Measurements from ENCODE around the gene RGS18. TPM values are rescaled to one million over a fixed set of nuclear protein-coding genes. Genes with fewer than 3 reads are reported as not detected.

RGS18 gene
- total and polyA plus RNA-seq, 2 of the 13 experiments (the other 11 are each of a cell fraction or from before 2014, with no cell fraction given) = not detected

- BruUV-seq (replicated peaks) = no TSS peak
- TF ChIP-seq ZNF160 (CRISPR knock-in tag; IDR thresholded peaks at IDR 0.05) (no peak), ZSCAN29 (CRISPR knock-in tag; conservative IDR thresholded peaks at IDR 0.05) (no peak), POLR2AphosphoS2 (IDR thresholded peaks at IDR 0.05; ENCODE audit: low read depth, low read length) (no peak), ZBTB21 (CRISPR knock-in tag; IDR thresholded peaks at IDR 0.05) (no peak), LCORL (IDR thresholded peaks at IDR 0.05) (no peak), LCORL (CRISPR knock-in tag; IDR thresholded peaks at IDR 0.05) (no peak), MYPOP (CRISPR knock-in tag; IDR thresholded peaks at IDR 0.05) (no peak), TCF12 (IDR thresholded peaks at IDR 0.05) (no peak), TCF12 (CRISPR knock-in tag; IDR thresholded peaks at IDR 0.05) (no peak)
- no peaks in the 10 kb centered on the region for H3K9me3 ChIP-seq (ENCODE audit: low read length)
- H3K36me3 ChIP-seq (replicated peaks in 1 of 2; ENCODE audit: control insufficient read depth in 1 of 2, insufficient read depth in 2 of 2, low read length in 2 of 2) = no peaks in the 10 kb centered on the region
- CTCF ChIA-PET (ENCODE audit: low intra/inter-chr PET ratio, low total read pairs) = no interaction called here
- H3K4me3 ChIP-seq (replicated peaks in 1 of 3; ENCODE audit: insufficient read depth in 1 of 3, low read depth in 2 of 3, low read length in 3 of 3) = no peak overlapping the region
- POLR2A ChIA-PET = no interaction called here
- H3K79me2 ChIP-seq (ENCODE audit: insufficient read depth, low read length) = no peaks in the 10 kb centered on the region
- H3K4me2 ChIP-seq (ENCODE audit: low read depth, low read length) = no peak overlapping the region
- no peak overlapping the region for H3K27ac ChIP-seq (ENCODE audit: extremely low read length, insufficient read depth, low read length)
- 31% methylated on average over 2 of the region's 2 CpGs for WGBS (ENCODE audit: low lambda C conversion rate)
- H2AFZ ChIP-seq (ENCODE audit: low read length) = no peak overlapping the region
- no peaks in the 10 kb centered on the region for H4K20me1 ChIP-seq (ENCODE audit: insufficient read depth, low read length)
- H3K27me3 ChIP-seq (ENCODE audit: control insufficient read depth in 1 of 2, insufficient read depth in 2 of 2, low read length in 2 of 2) = no peaks in the 10 kb centered on the region; a peak in 1 of 5 replicates
- in situ Hi-C loops (cut with HindIII; ENCODE audit: extremely low pct_ligation_motif_present, low pct_unique_long_range_greater_than_20kb) = no loop called here
- FAIRE-seq = no peak
- no peaks in the 10 kb centered on the region for H3K4me1 ChIP-seq (ENCODE audit: insufficient read depth, low read length)
- H3K9ac ChIP-seq (ENCODE audit: insufficient read depth, low read depth, low read length) = no peak overlapping the region
- no peak for DNase-seq (ENCODE audit: low spot score)
- no peak for ATAC-seq
- intact Hi-C loops (cut with micrococcal nuclease; ENCODE audit: unreplicated experiment) = no loop called here
Measured at GRCh38 chr1:192119701-192120100, 38.6 kb upstream of the RGS18 start.

GRCh38 chr1:192122668-192123067 is 35.6 kb upstream of the RGS18 start:
- intact Hi-C loops (cut with micrococcal nuclease; ENCODE audit: unreplicated experiment) = no loop called here
- ATAC-seq = no peak
- no peak overlapping the region for H2AFZ ChIP-seq (ENCODE audit: low read length)
- TF ChIP-seq SMAD3 (CRISPR knock-in tag; IDR thresholded peaks at IDR 0.05) (no peak), PHF21A (CRISPR knock-in tag; IDR thresholded peaks at IDR 0.05) (no peak), ZNF18 (CRISPR knock-in tag; IDR thresholded peaks at IDR 0.05; ENCODE audit: insufficient replicate concordance) (no peak), ZNF709 (CRISPR knock-in tag; IDR thresholded peaks at IDR 0.05) (no peak), ZNF446 (CRISPR knock-in tag; IDR thresholded peaks at IDR 0.05) (no peak), TFE3 (CRISPR knock-in tag; IDR thresholded peaks at IDR 0.05) (no peak), ZNF792 (CRISPR knock-in tag; IDR thresholded peaks at IDR 0.05) (no peak), ZNF33A (CRISPR knock-in tag; IDR thresholded peaks at IDR 0.05; ENCODE audit: borderline replicate concordance) (no peak), THAP11 (CRISPR knock-in tag; IDR thresholded peaks at IDR 0.05) (no peak), TEAD3 (CRISPR knock-in tag; optimal IDR thresholded peaks at IDR 0.05; ENCODE audit: borderline replicate concordance) (no peak)

More at GRCh38 chr1:192122668-192123067, 35.6 kb upstream of the RGS18 start:
- no peaks in the 10 kb centered on the region for H3K9me3 ChIP-seq (ENCODE audit: low read length)
- no peak overlapping the region for H3K9ac ChIP-seq (ENCODE audit: insufficient read depth, low read depth, low read length)
- H3K36me3 ChIP-seq (replicated peaks in 1 of 2; ENCODE audit: control insufficient read depth in 1 of 2, insufficient read depth in 2 of 2, low read length in 2 of 2) = no peaks in the 10 kb centered on the region
- H4K20me1 ChIP-seq (ENCODE audit: insufficient read depth, low read length) = no peaks in the 10 kb centered on the region
- ChIA-PET CTCF (ENCODE audit: low intra/inter-chr PET ratio, low total read pairs) (no interaction called here), POLR2A (no interaction called here)
- H3K4me2 ChIP-seq (ENCODE audit: low read depth, low read length) = no peak overlapping the region
- no peak overlapping the region for H3K27ac ChIP-seq (ENCODE audit: extremely low read length, insufficient read depth, low read length)
- no peak for FAIRE-seq
- H3K4me1 ChIP-seq (ENCODE audit: insufficient read depth, low read length) = no peaks in the 10 kb centered on the region
- no peak for DNase-seq (ENCODE audit: low spot score)
- H3K4me3 ChIP-seq (replicated peaks in 1 of 3; ENCODE audit: insufficient read depth in 1 of 3, low read depth in 2 of 3, low read length in 3 of 3) = no peak overlapping the region
- in situ Hi-C loops (cut with HindIII; ENCODE audit: extremely low pct_ligation_motif_present, low pct_unique_long_range_greater_than_20kb) = no loop called here
- no peaks in the 10 kb centered on the region; a peak in 1 of 5 replicates for H3K27me3 ChIP-seq (ENCODE audit: control insufficient read depth in 1 of 2, insufficient read depth in 2 of 2, low read length in 2 of 2)
- BruUV-seq (replicated peaks) = no TSS peak
- H3K79me2 ChIP-seq (ENCODE audit: insufficient read depth, low read length) = no peaks in the 10 kb centered on the region
